ENCODE results near the gene FXYD4. TPM values are rescaled to one million over a fixed set of nuclear protein-coding genes. Genes with fewer than 3 reads are reported as not detected.
"Not testable (repeated sequence)": the region's sequence is repeated elsewhere in the genome, so short reads cannot be mapped to it uniquely, and the experiment has no call there.

Gene FXYD4
- total RNA-seq, 4 donors from 2014 or later: not detected

GRCh38 chr10:43327986-43328385 lies 43.5 kb upstream of the FXYD4 start:
- WGBS, 2 donors: 84 to 90% methylated on average over 5 of the region's 5 CpGs
- TF ChIP-seq CTCF (IDR thresholded peaks at IDR 0.05): no peak
- TF ChIP-seq POLR2A (IDR thresholded peaks at IDR 0.05): no peak
- no peak for DNase-seq (ENCODE audit: low spot score in 2 of 2)
- no peak overlapping the region for H3K4me3 ChIP-seq (ENCODE audit: low read depth, poor library complexity, severe bottlenecking)
- intact Hi-C loops (cut with DNase I; ENCODE audit: low total_unique reads): no loop called here

- intact Hi-C loops (cut with DNase I; ENCODE audit: low total_unique reads); DNase-seq (ENCODE audit: low spot score in 2 of 2); H3K4me3 ChIP-seq (ENCODE audit: low read depth, poor library complexity, severe bottlenecking): not testable (repeated sequence)
- WGBS, 2 donors: 92 to 95% methylated on average over 15 to 18 of the region's 18 CpGs
Observed at GRCh38 chr10:43328810-43329209, 42.6 kb upstream of the FXYD4 start.

- 92 to 93% methylated on average over 34 to 37 of the region's 40 CpGs for WGBS, 2 donors
- intact Hi-C loops (cut with DNase I; ENCODE audit: low total_unique reads); H3K4me3 ChIP-seq (ENCODE audit: low read depth, poor library complexity, severe bottlenecking); DNase-seq (ENCODE audit: low spot score in 2 of 2): not testable (repeated sequence)
Observed at GRCh38 chr10:43329246-43329885, 42.1 kb upstream of the FXYD4 start.

- intact Hi-C loops (cut with DNase I; ENCODE audit: low total_unique reads); H3K4me3 ChIP-seq (ENCODE audit: low read depth, poor library complexity, severe bottlenecking); DNase-seq (ENCODE audit: low spot score in 2 of 2): not testable (repeated sequence)
- WGBS, 2 donors: 63 to 68% methylated on average over 6 to 11 of the region's 11 CpGs
Observed at GRCh38 chr10:43330049-43330823, 41.2 kb upstream of the FXYD4 start.

GRCh38 chr10:43330824-43331127 lies 40.7 kb upstream of the FXYD4 start:
- 78 to 89% methylated on average over 4 of the region's 4 CpGs for WGBS, 2 donors
- intact Hi-C loops (cut with DNase I; ENCODE audit: low total_unique reads); DNase-seq (ENCODE audit: low spot score in 2 of 2); H3K4me3 ChIP-seq (ENCODE audit: low read depth, poor library complexity, severe bottlenecking): not testable (repeated sequence)

DNA sequence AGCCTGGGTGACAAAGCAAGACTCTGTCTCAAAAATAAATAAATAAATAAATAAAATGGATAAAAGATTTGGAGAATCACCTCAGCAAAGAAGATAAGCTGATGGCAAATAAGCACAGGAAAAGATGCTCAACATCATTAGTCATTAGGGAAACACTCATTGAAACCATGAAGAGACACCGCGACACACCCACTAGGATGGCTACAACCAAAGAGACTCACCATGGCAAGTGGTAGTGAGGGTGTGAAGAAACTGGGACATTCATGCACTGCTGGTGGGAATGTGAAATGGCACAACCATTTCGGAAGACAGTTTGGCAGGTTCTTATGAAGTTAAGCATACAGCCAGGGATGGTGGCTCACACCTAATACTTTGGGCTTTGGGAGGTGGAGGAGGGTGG lies 37.8 kb upstream of the FXYD4 start:
- TF ChIP-seq CTCF (IDR thresholded peaks at IDR 0.05): no peak
- no peak for TF ChIP-seq POLR2A (IDR thresholded peaks at IDR 0.05)
- 93 to 97% methylated on average over 3 of the region's 3 CpGs for WGBS, 2 donors
- intact Hi-C loops (cut with DNase I; ENCODE audit: low total_unique reads): no loop called here
- no peak for DNase-seq (ENCODE audit: low spot score in 2 of 2)
- no peak overlapping the region for H3K4me3 ChIP-seq (ENCODE audit: low read depth, poor library complexity, severe bottlenecking)

- TF ChIP-seq CTCF (IDR thresholded peaks at IDR 0.05): no peak
- no peak for TF ChIP-seq POLR2A (IDR thresholded peaks at IDR 0.05)
- 77 to 88% methylated on average over 3 of the region's 3 CpGs for WGBS, 2 donors
- no peak overlapping the region for H3K4me3 ChIP-seq (ENCODE audit: low read depth, poor library complexity, severe bottlenecking)
- DNase-seq (ENCODE audit: low spot score in 2 of 2): no peak
- intact Hi-C loops (cut with DNase I; ENCODE audit: low total_unique reads): no loop called here
Observed at GRCh38 chr10:43336061-43336460, 35.4 kb upstream of the FXYD4 start.

All from lower leg skin (tissue), 4 donors.